ENCODE data around the gene TSFM. TPM values are rescaled to one million over a fixed set of nuclear protein-coding genes. Genes with fewer than 3 reads are reported as not detected.

The TSFM gene
- total RNA-seq, 1 donor, result 25.5 TPM

DNA sequence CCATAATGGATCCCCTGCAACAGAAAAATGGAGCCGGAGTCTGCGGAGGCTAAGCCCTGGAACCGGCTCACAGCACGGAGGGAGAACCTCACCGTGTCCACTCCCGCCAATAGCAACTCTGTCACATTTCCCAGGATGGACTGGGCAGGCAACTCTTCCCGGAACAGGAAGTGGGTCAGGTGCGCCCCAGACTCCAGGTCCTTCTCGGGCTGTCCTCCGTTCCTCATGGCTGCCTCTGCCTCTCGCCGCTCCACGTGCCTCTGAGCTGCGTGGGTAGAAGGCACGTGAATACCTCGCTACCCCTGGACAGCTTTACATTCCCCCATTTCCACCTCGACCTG, 18.0 kb upstream of the TSFM start:
- DNase-seq (ENCODE audit: low read depth), result no peak
- TF ChIP-seq, protein P1, sequence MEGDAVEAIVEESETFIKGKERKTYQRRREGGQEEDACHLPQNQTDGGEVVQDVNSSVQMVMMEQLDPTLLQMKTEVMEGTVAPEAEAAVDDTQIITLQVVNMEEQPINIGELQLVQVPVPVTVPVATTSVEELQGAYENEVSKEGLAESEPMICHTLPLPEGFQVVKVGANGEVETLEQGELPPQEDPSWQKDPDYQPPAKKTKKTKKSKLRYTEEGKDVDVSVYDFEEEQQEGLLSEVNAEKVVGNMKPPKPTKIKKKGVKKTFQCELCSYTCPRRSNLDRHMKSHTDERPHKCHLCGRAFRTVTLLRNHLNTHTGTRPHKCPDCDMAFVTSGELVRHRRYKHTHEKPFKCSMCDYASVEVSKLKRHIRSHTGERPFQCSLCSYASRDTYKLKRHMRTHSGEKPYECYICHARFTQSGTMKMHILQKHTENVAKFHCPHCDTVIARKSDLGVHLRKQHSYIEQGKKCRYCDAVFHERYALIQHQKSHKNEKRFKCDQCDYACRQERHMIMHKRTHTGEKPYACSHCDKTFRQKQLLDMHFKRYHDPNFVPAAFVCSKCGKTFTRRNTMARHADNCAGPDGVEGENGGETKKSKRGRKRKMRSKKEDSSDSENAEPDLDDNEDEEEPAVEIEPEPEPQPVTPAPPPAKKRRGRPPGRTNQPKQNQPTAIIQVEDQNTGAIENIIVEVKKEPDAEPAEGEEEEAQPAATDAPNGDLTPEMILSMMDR (IDR thresholded peaks at IDR 0.05; ENCODE audit: insufficient read depth, low read depth, low read length), result no peak
- H3K4me3 ChIP-seq (ENCODE audit: low read depth, low read length), result no peak overlapping the region

DNA sequence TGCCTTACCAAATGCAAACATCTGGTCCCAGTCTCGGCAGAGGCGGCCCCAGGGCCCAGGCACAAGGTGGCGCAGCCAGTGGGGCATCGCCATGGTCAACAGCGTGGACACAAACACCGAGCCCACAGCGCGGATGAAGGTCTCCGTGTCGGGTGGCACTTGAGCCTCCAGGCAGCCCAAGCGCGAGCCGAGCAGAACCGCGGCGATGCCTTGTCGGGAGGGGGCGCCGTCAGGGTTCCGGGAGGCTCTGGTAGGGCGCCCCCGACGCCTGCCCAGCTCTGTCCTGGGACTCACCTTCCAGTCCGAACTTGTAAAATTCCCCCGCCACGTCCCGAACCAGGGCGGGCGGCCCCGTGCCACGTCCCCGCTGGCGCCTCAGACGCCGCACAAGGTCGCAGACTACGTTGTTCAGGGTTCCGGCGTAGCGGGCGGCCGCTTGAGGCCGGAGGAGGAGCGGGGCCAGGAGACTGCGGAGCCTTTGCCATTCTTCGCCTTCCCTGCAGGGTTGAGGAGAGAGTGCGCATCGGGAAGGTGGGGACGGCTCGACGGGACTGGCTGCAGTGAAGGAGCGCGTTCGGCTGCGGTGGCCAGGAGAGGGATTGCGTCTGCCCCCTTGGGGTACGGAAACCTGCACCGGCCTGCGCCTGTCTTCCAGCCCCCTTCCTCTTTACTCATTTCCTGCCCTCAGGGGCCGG, 17.4 kb upstream of the TSFM start:
- TF ChIP-seq, protein P1 (IDR thresholded peaks at IDR 0.05; ENCODE audit: insufficient read depth, low read depth, low read length), result peak; percentile 23
- no peak for DNase-seq (ENCODE audit: low read depth)
- peak overlapping the region; percentile 44 for H3K4me3 ChIP-seq (ENCODE audit: low read depth, low read length)

DNA sequence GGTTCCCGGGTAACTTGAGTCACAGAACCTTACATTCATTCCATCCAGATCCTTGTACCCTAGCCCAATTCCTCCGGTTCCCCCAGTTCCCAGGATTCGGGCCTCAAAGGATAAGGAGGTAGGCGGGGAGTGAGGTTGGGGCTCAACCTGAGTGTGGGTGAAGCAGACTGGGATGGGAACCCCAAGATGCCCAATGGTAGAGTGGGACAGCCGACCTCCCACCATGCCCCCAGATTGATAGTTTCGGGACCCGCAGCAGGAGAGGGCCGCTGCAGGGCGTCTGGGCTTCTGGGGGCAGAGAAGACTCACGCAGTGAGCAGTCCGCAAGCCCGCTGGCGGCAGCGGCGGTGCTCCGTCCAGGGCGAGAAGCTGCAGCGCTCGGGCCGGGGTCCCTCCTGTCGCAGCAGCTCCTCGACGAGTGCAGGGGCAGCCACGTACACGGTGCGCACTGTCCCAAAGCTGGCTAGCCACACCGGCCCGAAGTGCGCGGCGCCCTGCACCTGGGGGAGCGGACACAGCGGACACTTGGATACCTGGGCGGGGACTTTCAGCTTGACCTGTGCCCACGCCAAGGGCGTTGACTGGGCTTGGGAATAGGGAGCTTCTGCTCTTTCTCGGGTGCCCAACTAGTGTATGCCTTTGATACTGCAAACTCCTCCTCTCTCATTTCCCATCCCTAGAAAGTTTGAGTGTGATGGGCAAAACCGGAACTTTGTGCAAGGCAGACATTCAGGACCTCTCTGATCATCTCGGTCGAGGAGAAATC, 16.7 kb upstream of the TSFM start:
- TF ChIP-seq, protein P1 (IDR thresholded peaks at IDR 0.05; ENCODE audit: insufficient read depth, low read depth, low read length), result no peak
- peak overlapping the region; percentile 49 for H3K4me3 ChIP-seq (ENCODE audit: low read depth, low read length)
- DNase-seq (ENCODE audit: low read depth), result no peak

DNA sequence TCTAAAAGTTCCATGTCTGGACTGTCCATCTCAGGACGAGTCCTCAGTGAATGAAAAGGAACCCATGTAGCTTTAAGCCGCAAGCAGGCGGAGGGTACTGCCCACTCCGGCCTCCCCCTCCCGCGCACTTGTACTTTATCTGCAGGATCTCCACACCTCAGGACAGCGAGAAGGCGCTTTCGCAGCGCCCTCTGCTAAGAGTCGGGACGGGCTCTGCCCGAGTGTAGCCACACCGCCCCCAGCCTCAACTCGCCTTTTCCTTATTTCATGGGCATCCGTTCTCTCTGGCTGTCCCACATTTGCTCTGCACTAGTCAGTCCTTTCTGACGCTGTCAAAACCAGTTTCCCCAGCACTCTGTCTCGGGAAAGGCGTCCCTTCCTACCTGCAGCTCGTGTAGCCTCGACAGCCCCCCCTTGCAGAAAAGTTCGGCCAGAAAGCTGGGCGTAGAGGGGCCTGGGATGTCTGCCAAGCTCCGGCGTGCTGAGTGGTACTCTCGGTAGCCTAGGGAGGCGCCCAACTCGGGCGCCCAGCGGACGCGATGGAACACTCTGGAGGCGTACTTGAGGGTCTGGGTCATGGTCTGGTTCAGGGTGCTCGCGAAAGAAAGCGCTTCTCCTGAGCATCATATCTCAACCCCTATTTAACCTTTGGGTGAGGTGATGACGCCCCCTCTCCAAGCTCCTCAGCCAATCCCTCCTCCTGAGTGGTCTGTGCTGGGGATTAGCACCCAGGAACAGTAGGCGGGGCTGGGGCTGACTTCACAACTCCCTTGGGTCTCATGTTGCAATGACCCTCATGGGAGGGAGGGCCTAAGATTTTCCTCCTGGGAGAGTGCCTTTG, 15.9 kb upstream of the TSFM start, which contains the start of gene CYP27B1:
TSS of gene CYP27B1 (minus strand) at position 615 of the 841 bp plus-strand sequence. CDS start at position 578, 37 bp downstream.
- peak; percentile 79 for DNase-seq (ENCODE audit: low read depth)
- peak within 1 kb of the TSS; percentile 49 for H3K4me3 ChIP-seq (ENCODE audit: low read depth, low read length)
- TF ChIP-seq, protein P1 (IDR thresholded peaks at IDR 0.05; ENCODE audit: insufficient read depth, low read depth, low read length), result no peak

DNA sequence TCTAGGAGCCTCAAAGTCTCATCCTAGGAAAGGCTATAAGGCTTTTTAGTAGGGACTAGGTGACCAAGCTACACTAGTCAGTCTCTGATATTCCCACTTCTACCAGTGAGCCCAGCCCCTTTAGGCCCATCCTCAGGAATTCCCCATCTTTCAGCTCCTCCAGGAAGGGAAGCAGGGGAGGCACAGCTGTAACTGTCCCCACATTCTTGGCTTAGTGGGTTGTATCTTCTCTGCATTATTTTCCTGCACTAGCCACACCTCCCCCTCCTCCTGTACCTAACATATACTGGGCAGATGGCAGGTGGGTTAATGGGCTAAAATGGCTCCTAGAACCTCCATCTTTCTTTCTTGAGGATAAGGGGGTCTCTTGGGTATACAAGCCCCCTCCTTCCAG, 15.3 kb upstream of the TSFM start:
- no peak for DNase-seq (ENCODE audit: low read depth)
- TF ChIP-seq, protein P1 (IDR thresholded peaks at IDR 0.05; ENCODE audit: insufficient read depth, low read depth, low read length), result no peak
- no peak overlapping the region for H3K4me3 ChIP-seq (ENCODE audit: low read depth, low read length)

DNA sequence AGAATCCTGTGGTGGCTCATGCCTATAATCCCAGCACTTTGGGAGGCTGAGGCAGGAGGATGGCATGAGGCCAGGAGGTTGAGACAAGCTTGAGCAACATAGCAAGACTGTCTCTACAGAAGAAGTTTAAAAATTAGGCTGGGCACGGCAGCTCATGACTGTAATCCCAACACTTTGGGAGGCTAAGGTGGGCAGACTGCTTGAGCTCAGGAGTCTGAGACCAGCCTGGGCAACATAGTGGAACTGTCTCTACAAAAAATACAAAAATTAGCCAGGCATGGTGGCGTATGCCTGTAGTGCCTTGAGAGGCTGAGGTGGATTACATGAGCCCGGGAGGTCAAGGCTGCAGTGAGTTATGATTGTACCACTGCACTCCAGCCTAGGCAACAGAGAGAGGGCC, 14.7 kb upstream of the TSFM start:
- H3K4me3 ChIP-seq (ENCODE audit: low read depth, low read length), result no peak overlapping the region
- no peak for DNase-seq (ENCODE audit: low read depth)
- TF ChIP-seq, protein P1 (IDR thresholded peaks at IDR 0.05; ENCODE audit: insufficient read depth, low read depth, low read length), result no peak
